ENCODE measurements around the gene NFIC. TPM values are rescaled to one million over a fixed set of nuclear protein-coding genes. Genes with fewer than 3 reads are reported as not detected.
A peak's percentile ranks its signal among the peaks of the same experiment; 100 is the strongest.
"Not testable (repeated sequence)": the region's sequence is repeated elsewhere in the genome, so short reads cannot be mapped to it uniquely, and the experiment has no call there.

The NFIC gene
- total and polyA plus RNA-seq, 5 experiments from 2014 or later: 5.8 to 34.8 (median 15.8) TPM

DNA sequence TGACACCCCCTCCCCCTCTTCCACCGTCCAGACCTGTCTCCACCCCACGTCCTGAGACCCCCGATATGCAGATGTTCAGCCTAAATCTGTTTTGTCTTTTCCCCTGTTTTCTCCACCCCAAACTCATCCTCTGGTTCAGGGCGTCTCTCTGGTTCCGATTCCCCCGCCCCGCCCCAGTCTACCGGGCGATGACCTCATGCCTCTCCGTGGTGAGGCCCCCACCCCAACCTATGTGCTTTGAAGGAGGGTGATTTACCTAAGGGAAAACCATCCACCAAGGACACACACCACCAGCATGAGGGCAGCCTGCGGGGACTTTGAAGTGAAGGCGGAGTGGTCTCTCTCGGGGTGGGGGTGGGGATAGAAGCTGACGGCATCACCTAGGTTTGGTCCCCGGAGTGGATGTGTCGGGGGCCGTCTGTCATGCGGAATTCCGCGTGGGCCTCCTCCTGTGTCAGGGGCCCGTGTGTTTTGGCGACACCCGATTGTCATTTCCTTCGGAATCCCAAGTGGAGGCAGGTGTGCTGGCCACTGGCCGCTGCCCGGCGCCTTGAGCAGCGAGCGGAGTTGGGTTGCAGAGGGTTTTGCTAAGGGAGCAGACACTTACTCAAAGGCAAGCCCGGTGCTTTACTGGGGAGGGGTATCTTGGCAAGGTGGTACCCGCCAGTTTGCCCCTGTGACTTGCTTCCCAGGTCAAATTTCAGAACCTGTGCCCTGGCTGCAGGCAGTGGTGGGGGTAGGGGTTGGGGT, 141.2 kb downstream of the NFIC start:
- POLR2A ChIA-PET: interaction anchor here (1.3 to 2.3 kb wide), 3 partner anchors 10 to 159 kb away, joined by 3 to 17 read pairs (median 4); partner anchors contain the start of gene MFSD12
- DNase-seq: peak in 5 of 10 donors; percentile 24 to 73 (median 33)
- ATAC-seq: no peak
- peak overlapping the region; percentile 80 to 95 (median 88) for H3K4me3 Mint-ChIP-seq
- no peaks in the 10 kb centered on the region for H3K27me3 Mint-ChIP-seq
- H3K27ac Mint-ChIP-seq: peak overlapping the region; percentile 43 to 94 (median 90)
- H3K4me1 Mint-ChIP-seq: peaks cover 24 to 63% (median 50%) of the 10 kb centered on the region in 4 donors
- no peaks in the 10 kb centered on the region for H3K9me3 Mint-ChIP-seq
- H3K36me3 Mint-ChIP-seq: peaks cover 0 to 17% (median 0%) of the 10 kb centered on the region in 3 donors

DNA sequence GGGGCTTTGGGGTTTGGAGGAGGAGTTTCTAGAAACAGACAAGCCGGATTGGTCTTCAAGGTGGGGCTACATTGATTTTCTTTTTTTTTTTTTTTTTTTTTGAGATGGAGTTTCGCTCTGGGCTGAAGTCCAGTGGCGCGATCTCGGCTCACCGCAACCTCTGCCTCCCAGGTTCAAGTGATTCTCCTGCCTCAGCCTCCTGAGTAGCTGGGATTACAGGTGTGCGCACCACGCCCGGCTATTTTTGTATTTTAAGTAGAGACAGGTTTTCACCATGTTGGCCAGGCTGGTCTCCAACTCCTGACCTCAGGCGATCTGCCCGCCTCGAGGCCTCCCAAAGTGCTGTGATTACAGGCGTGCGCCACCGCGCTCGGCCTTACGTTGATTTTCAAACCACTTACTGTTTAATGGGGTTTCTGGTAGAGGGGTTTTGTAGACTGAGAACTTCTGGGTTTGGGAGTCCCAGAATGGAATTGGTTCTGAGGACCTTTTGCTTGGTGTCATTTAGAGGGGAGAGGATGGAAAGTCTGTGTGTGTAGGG, 141.8 kb downstream of the NFIC start:
- Mint-ChIP-seq H3K4me3 (peak overlapping the region; percentile 25 to 94 (median 66)), H3K36me3 (peaks cover 0 to 17% (median 0%) of the 10 kb centered on the region in 3 donors), H3K4me1 (peaks cover 24 to 65% (median 50%) of the 10 kb centered on the region in 4 donors), H3K27ac (peak overlapping the region in 8 of 10 donors; percentile 19 to 80 (median 38))
- not testable (repeated sequence) for ATAC-seq, H3K9me3 Mint-ChIP-seq, DNase-seq, H3K27me3 Mint-ChIP-seq
- POLR2A ChIA-PET: interaction anchor here (0.7 kb wide), 2 partner anchors 13 to 399 kb away, joined by 3 to 4 read pairs; no protein-coding TSS in a partner anchor

DNA sequence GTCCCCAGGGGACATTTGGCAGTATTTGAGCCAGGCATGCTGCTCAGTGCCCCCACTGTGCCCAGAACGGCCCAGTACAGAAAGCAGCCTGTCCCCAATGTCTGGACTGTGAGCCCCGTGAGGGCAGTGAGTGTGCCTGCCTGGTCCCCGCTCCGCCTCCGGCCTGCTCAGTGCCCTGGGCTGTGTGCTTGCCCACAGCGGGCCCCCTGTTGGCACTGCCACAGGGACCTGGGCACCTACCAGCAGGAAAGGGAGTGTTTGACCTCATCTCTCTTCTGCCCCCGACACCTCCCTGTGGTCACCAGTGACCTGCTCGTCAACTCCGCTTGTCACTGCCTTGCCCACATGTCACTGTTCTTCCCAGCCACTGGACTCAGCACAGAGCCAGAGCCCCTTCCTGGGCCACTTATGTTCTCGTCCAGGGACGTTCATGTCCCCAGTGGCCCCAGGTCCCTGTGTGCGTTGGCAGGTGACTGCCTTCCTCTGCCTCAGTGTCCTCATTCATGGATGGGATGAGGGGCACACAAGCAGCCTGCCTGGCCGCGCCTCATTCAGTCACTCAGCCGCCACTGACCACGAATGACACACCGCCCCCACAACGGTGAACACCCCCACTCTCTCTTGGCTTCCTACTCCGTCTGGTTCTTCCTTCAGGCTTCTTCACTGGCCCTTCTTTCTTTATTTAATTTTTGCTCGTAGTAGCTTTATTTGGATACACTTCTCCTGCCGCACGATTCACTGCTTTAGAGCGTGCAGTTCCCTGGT, 142.6 kb downstream of the NFIC start:
- Mint-ChIP-seq H3K9me3 (no peaks in the 10 kb centered on the region), H3K27ac (peak overlapping the region in 9 of 10 donors; percentile 32 to 88 (median 74)), H3K27me3 (no peaks in the 10 kb centered on the region), H3K4me1 (peaks cover 26 to 72% (median 53%) of the 10 kb centered on the region in 4 donors), H3K36me3 (peaks cover 0 to 17% (median 0%) of the 10 kb centered on the region in 3 donors), H3K4me3 (peak overlapping the region; percentile 31 to 80 (median 65))
- ATAC-seq (no peak), DNase-seq (no peak)
- POLR2A ChIA-PET: interaction anchor here (0.7 kb wide), 2 partner anchors 14 to 400 kb away, joined by 3 to 4 read pairs; no protein-coding TSS in a partner anchor

DNA sequence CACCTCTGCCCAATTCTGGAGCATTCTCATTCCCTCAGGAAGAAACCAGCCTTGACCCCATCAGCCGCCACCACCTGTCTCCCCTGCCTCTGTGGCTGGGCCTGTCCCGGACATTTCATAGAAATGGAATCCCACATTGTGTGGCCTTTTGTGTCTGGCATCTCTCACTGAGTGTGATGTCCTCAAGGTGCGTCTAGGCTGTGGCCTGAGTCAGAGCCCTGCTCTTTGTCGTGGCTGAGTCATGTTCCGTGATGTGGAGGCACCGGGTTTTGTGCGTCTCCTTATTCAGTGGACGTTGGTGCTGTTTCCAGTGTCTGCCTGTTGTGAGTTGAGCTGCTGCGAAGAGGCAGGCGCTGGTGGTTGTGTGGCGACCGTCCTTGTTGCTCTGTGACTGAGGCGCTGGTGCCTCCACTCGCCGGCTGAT, 143.2 kb downstream of the NFIC start:
- POLR2A ChIA-PET: no interaction called here
- no peak for DNase-seq
- Mint-ChIP-seq H3K36me3 (peaks cover 0 to 17% (median 0%) of the 10 kb centered on the region in 3 donors), H3K4me1 (peaks cover 29 to 76% (median 57%) of the 10 kb centered on the region in 4 donors), H3K4me3 (peak overlapping the region in 9 of 10 donors; percentile 39 to 80 (median 66)), H3K27ac (peak overlapping the region in 6 of 10 donors; percentile 49 to 86 (median 73)), H3K9me3 (no peaks in the 10 kb centered on the region), H3K27me3 (no peaks in the 10 kb centered on the region)
- ATAC-seq: no peak

DNA sequence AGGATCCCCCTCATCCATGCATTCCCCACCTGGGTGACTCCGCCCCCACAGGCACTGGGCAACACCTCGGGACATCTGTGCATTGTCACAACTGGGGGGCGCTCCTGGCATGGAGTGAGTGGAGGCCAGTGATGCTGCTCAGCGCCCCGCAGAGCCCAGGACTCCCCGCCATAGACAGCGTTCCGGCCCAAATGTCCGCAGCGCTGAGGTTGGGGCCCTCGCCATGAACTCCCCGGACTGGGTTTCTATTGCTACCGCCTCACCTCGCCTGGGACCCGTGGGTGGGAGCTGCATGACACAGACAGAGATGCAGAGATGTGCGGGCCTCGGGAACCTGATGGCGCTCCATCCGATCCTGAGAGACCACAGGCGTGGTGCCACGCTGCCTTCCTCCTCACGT, 144.3 kb downstream of the NFIC start:
- Mint-ChIP-seq H3K9me3 (no peaks in the 10 kb centered on the region), H3K4me1 (peaks cover 27 to 75% (median 60%) of the 10 kb centered on the region in 4 donors), H3K27ac (no peak overlapping the region), H3K36me3 (peaks cover 0 to 17% (median 0%) of the 10 kb centered on the region in 3 donors), H3K4me3 (no peak overlapping the region), H3K27me3 (no peaks in the 10 kb centered on the region)
- ATAC-seq (no peak), DNase-seq (no peak)
- POLR2A ChIA-PET: no interaction called here

DNA sequence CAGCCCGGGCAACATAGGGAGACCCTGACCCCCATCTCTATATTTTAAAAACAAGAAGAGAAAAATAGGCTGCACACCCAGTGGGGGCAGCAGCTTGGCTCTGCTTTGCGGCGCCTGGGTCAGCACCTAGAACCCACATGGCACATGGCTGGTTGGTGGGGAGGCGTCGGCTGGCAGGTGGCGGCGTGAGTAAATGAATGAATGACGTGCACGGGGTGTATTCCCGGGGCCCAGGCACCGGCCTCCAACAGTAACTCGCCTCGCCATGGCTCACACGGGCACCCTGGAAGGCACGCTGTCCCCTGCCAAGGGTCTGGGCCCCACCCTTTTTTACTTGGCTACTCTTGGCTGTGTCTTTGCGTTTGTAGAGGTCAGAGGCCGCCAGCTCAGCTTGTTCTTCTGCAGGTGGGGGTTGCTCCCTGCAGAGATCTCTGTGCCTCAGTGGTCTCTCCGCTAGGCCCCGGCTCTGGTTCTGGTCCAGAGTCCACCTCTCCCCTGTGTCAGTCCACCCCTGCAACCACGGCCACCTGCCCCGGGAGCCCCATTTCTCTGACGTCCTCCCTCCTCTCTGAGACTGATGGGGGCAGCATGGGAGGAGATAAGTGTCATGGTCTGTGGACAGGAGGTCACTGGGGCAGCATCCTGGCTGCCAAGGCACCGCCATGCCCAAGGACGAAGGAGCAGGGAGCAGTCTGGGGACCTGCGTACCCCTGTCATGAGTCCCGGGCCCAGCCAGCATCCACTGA, 145.3 kb downstream of the NFIC start:
- H3K4me1 Mint-ChIP-seq: peaks cover 28 to 82% (median 67%) of the 10 kb centered on the region in 4 donors
- DNase-seq (no peak), ATAC-seq (no peak)
- no peaks in the 10 kb centered on the region for H3K9me3 Mint-ChIP-seq
- peaks cover 0 to 17% (median 0%) of the 10 kb centered on the region in 3 donors for H3K36me3 Mint-ChIP-seq
- no peak overlapping the region for H3K4me3 Mint-ChIP-seq
- H3K27me3 Mint-ChIP-seq: no peaks in the 10 kb centered on the region
- POLR2A ChIA-PET: no interaction called here
- H3K27ac Mint-ChIP-seq: no peak overlapping the region

DNA sequence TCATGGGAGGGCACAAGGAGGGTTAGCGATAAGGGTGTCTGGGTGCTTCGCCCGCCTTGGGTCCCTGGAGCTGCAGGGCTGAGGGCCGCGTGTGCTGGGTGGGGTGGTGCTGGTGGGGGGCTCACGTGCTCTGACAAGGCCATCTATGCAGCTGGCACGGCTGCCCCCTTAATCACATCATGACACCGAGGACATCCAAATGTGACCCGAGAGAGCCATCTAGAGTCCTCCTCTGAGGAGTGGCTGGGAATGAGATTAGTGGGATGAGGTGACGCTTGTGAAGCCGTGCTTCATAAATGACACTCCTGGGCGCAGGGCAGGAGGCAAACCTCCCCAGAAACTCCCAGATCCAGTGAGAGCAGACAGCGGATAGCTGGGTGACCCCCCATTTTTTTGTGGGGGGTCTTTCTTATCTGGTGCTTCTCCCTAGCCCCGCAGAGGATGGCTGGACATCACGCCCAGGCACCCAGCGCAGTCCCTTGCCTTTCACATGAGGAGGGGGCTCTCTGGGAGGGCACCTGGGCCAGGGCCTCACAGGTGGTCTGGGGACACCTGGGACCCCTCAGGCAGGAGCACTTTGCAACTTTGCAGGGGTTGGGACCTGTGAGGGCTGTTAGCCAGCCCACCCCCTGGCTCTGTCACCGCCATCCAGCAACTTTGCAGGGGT, 146.3 kb downstream of the NFIC start:
- Mint-ChIP-seq H3K27ac (peak overlapping the region in 1 of 10 donors; percentile 53), H3K27me3 (no peaks in the 10 kb centered on the region), H3K36me3 (peaks cover 0 to 17% (median 0%) of the 10 kb centered on the region in 3 donors), H3K4me3 (no peak overlapping the region), H3K9me3 (no peaks in the 10 kb centered on the region), H3K4me1 (peaks cover 27 to 79% (median 65%) of the 10 kb centered on the region in 4 donors)
- POLR2A ChIA-PET: no interaction called here
- ATAC-seq (no peak), DNase-seq (no peak)

DNA sequence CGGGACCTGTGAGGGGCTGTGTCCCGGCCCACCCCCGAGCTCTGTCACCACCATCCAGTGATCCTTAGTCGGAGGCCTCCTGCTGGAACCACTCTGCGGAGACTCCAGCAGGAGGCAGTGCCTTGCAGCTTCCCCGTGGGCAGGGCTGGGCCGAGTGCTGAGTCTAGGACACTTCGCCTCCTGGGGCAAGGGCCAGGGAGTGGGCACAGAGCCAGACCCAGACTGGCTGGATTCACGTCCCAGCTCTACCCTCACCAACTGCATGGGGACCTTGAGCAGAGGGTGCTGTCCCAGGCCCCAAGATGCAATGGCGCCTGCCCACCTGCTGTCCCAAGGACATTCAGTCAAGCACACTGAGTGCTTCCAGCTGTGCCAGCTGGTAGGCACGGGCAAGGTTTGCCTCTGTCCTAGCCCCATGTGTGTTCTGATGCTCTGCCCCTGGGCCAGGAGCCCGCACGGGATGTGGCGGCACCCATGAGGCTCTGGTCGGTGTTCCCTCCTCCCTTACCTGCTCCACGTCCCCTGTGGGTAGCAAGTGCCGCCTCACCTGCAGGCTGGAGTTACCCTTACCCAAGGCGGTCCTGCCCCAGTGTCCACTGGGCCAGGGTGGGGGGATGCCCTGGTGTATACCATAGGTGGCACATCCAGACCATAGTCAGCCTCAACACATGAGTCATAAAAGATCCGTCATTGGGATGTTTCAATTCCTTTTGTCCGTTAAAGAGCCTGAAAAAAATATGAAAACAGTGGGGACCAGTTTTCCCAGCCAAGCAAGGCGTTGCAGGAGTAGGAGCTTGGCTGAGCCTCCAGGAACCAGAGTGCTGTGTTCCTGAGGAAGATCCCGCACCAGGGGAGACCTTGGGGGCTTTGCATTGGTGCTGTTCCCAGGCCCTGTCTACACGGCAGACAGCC, 147.1 kb downstream of the NFIC start:
- H3K4me1 Mint-ChIP-seq: peaks cover 27 to 77% (median 63%) of the 10 kb centered on the region in 4 donors
- H3K9me3 Mint-ChIP-seq: no peaks in the 10 kb centered on the region
- ATAC-seq: no peak
- POLR2A ChIA-PET: no interaction called here
- H3K27ac Mint-ChIP-seq: peak overlapping the region in 2 of 10 donors; percentile 21 to 60
- H3K4me3 Mint-ChIP-seq: no peak overlapping the region
- DNase-seq: no peak
- no peaks in the 10 kb centered on the region for H3K27me3 Mint-ChIP-seq
- peaks cover 0 to 14% (median 0%) of the 10 kb centered on the region in 3 donors for H3K36me3 Mint-ChIP-seq

DNA sequence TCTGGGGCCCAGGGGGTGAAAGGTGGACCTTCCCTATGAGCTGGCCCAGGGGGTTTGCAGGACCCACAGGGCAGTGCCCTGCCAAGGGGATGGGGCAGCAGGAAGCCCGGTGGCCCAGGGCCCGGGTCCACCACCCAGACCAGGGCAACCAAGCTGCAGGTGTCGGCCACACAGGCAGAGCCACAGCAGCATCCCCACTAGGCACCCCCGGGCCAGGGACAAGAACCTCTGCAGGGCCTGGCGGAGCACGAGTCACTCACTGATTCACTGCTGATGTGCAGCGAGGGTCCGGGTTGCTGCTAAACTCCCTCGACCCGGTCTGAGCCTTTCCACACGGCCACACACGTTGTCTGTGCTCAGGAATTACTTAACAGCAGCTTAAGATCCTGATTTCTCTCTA, 148.5 kb downstream of the NFIC start:
- Mint-ChIP-seq H3K9me3 (no peaks in the 10 kb centered on the region), H3K36me3 (peaks cover 0 to 6% (median 0%) of the 10 kb centered on the region in 3 donors), H3K27me3 (no peaks in the 10 kb centered on the region), H3K4me3 (peak overlapping the region in 1 of 10 donors; percentile 26), H3K27ac (peak overlapping the region in 4 of 10 donors; percentile 43 to 89 (median 59)), H3K4me1 (peaks cover 18 to 66% (median 53%) of the 10 kb centered on the region in 4 donors)
- peak in 1 of 10 donors; percentile 57 for DNase-seq
- POLR2A ChIA-PET: no interaction called here
- ATAC-seq: no peak

DNA sequence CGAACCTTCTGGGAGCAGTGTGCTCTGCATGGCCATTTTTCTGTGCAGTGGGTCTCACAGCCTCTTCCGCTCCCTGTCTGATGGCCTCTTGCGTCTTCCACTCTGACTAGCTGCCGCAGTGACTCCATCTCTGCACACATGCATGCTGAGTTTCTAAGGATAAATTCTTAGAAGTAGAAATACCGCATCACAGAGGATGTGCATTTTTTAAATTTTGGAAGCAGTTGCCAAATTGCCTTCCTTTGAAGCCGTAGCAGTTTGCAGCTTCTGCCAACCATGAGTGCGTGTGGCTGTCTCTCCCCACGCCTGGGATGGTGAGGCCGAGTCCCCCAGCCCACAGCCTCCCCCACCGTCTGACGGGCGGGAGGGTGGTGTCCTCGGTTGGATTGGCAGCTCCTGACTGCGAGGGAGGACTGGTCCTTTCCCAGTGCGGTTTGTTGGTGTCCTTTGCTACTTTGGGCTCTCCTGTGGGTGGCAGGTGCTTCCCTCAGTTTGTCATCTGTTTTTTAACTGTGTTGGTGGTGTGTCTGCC, 149.6 kb downstream of the NFIC start:
- Mint-ChIP-seq H3K27me3 (no peaks in the 10 kb centered on the region), H3K4me3 (peak overlapping the region in 5 of 10 donors; percentile 3 to 58 (median 33)), H3K36me3 (peaks cover 0 to 5% (median 0%) of the 10 kb centered on the region in 3 donors), H3K4me1 (peaks cover 19 to 64% (median 49%) of the 10 kb centered on the region in 4 donors), H3K9me3 (no peaks in the 10 kb centered on the region), H3K27ac (peak overlapping the region in 8 of 10 donors; percentile 55 to 89 (median 78))
- POLR2A ChIA-PET: interaction anchor here (0.8 to 1.1 kb wide), 3 partner anchors 16 to 550 kb away, joined by 3 read pairs; partner anchors contain the start of genes DOHH and MFSD12
- ATAC-seq (peak in 1 of 2 donors; percentile 17), DNase-seq (no peak)

Measured in naive thymus-derived CD8-positive, alpha-beta T cell (primary cell).